ENCODE results near the gene RNU6-9. TPM values are rescaled to one million over a fixed set of nuclear protein-coding genes. Genes with fewer than 3 reads are reported as not detected.

RNU6-9 gene
- total RNA-seq, 2 experiments from 2014 or later, result not detected

DNA sequence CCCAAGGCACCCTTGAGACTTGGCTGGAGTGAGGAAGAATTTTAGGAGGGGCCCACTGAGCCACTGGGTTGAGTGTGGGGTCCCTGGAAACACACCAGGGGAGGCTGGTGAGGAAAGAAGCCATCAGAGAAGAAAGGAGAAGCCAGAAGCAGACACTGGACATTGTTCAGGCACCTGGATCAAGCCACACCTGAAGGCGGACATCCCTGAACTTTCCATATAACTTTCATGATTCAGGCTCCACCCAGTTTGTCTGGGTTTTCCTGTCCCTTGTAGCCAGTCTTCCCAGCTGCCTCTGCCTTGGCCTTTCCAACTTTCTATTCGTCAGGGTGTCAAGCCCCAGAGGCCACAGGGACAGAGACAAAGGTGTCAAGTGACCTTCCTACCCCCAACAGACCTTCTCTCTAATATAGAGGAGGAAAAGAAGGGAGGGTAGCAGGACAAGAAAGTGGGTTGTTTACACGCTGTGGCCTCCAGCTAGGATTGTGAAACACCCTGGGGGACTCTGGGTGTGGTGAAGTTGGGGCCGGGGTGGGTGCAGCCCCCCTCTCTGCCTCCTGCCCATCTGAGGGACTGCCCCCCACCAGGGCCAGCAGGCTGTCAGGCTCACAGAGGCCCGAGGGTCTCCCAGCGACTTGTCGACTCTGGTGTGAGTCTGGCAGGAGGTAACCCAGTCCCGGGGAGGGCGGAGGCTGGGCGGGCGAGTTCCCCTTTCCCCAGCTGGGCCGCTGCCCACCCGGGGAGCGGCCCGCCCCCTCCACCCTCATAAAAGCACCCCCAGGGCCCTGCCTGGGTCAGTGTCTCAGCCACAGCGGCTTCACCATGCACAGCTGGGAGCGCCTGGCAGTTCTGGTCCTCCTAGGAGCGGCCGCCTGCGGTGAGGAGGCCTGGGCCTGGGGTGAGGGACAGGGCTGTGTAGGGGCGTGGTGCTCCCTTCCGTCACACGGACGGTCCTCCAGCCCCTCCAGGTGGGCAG lies 34.1 kb upstream of the RNU6-9 start, which contains the start of gene CFD:
Gene CFD (plus strand): TSS at position 797 of the 976 bp plus-strand sequence. CDS start 26 bp downstream, at position 823.
- H3K36me3 ChIP-seq (ENCODE audit: insufficient read depth, low read length), result no peaks in the 10 kb centered on the region
- POLR2A ChIA-PET, result interaction anchor here (1.0 to 1.6 kb wide), 3 partner anchors 34 to 125 kb away, joined by 3 to 5 read pairs (median 5); partner anchors contain the start of genes MED16, RNU6-9 and WDR18
- Mint-ChIP-seq H3K27ac (no peak within 1 kb of the TSS), H3K36me3 (ENCODE audit: low read depth) (no peaks in the 10 kb centered on the region), H3K9me3 (no peaks in the 10 kb centered on the region), H3K4me1 (ENCODE audit: low read depth) (peaks cover 17% of the 10 kb centered on the region), H3K4me3 (peak within 1 kb of the TSS; percentile 42), H3K27me3 (peaks cover 10% of the 10 kb centered on the region)
- H3K4me3 ChIP-seq (ENCODE audit: low read length), result peak within 1 kb of the TSS; percentile 7
- H3K4me1 ChIP-seq (ENCODE audit: insufficient read depth, low read length), result peaks cover 48% of the 10 kb centered on the region
- peak in 2 of 14 experiments; percentile 45 to 60 for DNase-seq
- H3K27ac ChIP-seq (ENCODE audit: low read depth in 1 of 2, low read length in 2 of 2), result no peak within 1 kb of the TSS
- peaks cover 0 to 10% of the 10 kb centered on the region in 2 experiments for H3K9me3 ChIP-seq (ENCODE audit: control insufficient read depth in 1 of 2, insufficient read depth in 1 of 2, low read length in 2 of 2)
- intact Hi-C loops (cut with DNase I, micrococcal nuclease), result loop anchor here in 1 of 2 experiments (2.0 kb wide), 1 partner anchor 124 kb away; no protein-coding TSS in a partner anchor
- peaks cover 12 to 16% of the 10 kb centered on the region in 2 experiments for H3K27me3 ChIP-seq (ENCODE audit: control insufficient read depth in 1 of 2, insufficient read depth in 2 of 2, low read length in 2 of 2)
- ATAC-seq (ENCODE audit: poor library complexity), result no peak
- CTCF ChIA-PET, result no interaction called here
- TF ChIP-seq, protein P1, sequence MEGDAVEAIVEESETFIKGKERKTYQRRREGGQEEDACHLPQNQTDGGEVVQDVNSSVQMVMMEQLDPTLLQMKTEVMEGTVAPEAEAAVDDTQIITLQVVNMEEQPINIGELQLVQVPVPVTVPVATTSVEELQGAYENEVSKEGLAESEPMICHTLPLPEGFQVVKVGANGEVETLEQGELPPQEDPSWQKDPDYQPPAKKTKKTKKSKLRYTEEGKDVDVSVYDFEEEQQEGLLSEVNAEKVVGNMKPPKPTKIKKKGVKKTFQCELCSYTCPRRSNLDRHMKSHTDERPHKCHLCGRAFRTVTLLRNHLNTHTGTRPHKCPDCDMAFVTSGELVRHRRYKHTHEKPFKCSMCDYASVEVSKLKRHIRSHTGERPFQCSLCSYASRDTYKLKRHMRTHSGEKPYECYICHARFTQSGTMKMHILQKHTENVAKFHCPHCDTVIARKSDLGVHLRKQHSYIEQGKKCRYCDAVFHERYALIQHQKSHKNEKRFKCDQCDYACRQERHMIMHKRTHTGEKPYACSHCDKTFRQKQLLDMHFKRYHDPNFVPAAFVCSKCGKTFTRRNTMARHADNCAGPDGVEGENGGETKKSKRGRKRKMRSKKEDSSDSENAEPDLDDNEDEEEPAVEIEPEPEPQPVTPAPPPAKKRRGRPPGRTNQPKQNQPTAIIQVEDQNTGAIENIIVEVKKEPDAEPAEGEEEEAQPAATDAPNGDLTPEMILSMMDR (IDR thresholded peaks at IDR 0.05), result no peak

DNA sequence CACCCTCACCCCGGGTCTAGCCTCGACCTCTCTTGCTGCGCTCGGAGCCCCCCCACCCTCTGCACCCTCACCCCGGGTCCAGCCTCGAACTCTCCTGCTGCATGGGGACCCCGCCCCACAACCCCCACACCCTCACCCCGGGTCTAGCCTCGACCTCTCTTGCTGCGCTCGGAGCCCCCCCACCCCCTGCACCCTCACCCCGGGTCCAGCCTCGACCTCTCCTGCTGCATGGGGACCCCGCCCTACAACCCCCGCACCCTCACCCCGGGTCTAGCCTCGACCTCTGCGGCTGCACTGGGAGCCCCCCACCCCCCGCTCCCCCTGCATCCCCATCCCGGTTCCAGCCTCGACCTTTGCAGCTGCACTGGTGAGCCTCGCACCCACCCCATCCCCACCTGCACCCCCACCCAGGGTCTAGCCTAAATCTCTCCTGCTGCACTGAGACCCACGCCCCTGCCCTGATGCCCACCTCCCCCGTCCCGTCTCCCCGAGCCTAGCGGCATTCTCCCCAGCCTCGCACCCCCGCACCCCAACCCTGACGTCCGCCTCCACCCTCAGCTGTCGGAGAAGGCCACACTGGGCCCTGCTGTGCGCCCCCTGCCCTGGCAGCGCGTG lies 32.0 kb upstream of the RNU6-9 start:
- Mint-ChIP-seq H3K9me3 (no peaks in the 10 kb centered on the region), H3K4me1 (ENCODE audit: low read depth) (peaks cover 26% of the 10 kb centered on the region), H3K27ac (no peak overlapping the region), H3K4me3 (no peak overlapping the region), H3K36me3 (ENCODE audit: low read depth) (no peaks in the 10 kb centered on the region), H3K27me3 (peaks cover 7% of the 10 kb centered on the region)
- no peak overlapping the region for H3K4me3 ChIP-seq (ENCODE audit: low read length)
- TF ChIP-seq, protein P1 (IDR thresholded peaks at IDR 0.05), result no peak
- ATAC-seq (ENCODE audit: poor library complexity) (no peak), DNase-seq (no peak)
- H3K27me3 ChIP-seq (ENCODE audit: control insufficient read depth in 1 of 2, insufficient read depth in 2 of 2, low read length in 2 of 2), result peaks cover 9 to 16% of the 10 kb centered on the region in 2 experiments
- H3K36me3 ChIP-seq (ENCODE audit: insufficient read depth, low read length), result no peaks in the 10 kb centered on the region
- CTCF ChIA-PET, result interaction anchor here (1.2 kb wide), 1 partner anchor 59 kb away, joined by 3 read pairs; no protein-coding TSS in a partner anchor
- peaks cover 49% of the 10 kb centered on the region for H3K4me1 ChIP-seq (ENCODE audit: insufficient read depth, low read length)
- peaks cover 0 to 10% of the 10 kb centered on the region in 2 experiments for H3K9me3 ChIP-seq (ENCODE audit: control insufficient read depth in 1 of 2, insufficient read depth in 1 of 2, low read length in 2 of 2)
- POLR2A ChIA-PET, result interaction anchor here (1.0 kb wide), 1 partner anchor 32 kb away, joined by 3 read pairs; the partner anchor contains the start of gene MED16
- intact Hi-C loops (cut with DNase I, micrococcal nuclease), result loop anchor here in 1 of 2 experiments (5.0 kb wide), 2 partner anchors 89 to 121 kb away; partner anchors contain the start of gene WDR18
- H3K27ac ChIP-seq (ENCODE audit: low read depth in 1 of 2, low read length in 2 of 2), result no peak overlapping the region
